ENCODE results near the gene TMEM88.

GRCh38 chr17:7843536-7844291 lies 11.2 kb upstream of the TMEM88 start:
- TF ChIP-seq CTCF (IDR thresholded peaks at IDR 0.05): no peak
- peak; percentile 24 for TF ChIP-seq EZH2 (IDR thresholded peaks at IDR 0.05)

Measured in neural progenitor cell (in vitro differentiated cells).